Adipocyte (in vitro differentiated cells): ENCODE data around the gene TCF4.

Experiments used
- DNase-seq: peaks from one replicate; pipeline ENCODE4 v3.0.0-alpha.2; 2015; ENCODE audit warnings: low read depth
- H3K27me3 ChIP-seq: replicated peaks from 2 replicates; pipeline ENCODE4 v1.7.0; 2013; ENCODE audit warnings: mild to moderate bottlenecking, low read length, moderate library complexity; ENCODE audit not compliant: control insufficient read depth, insufficient read depth
- H3K36me3 ChIP-seq: 2 replicates; pipeline ENCODE4 v1.7.0; 2013; ENCODE audit warnings: low read length, mild to moderate bottlenecking, moderate library complexity; ENCODE audit not compliant: control insufficient read depth, insufficient read depth, severe bottlenecking
- H3K4me1 ChIP-seq: 2 replicates; pipeline ENCODE4 v1.7.0; 2013; ENCODE audit warnings: mild to moderate bottlenecking, low read length, moderate library complexity; ENCODE audit not compliant: control insufficient read depth, insufficient read depth
- H3K4me3 ChIP-seq: 2 replicates; pipeline ENCODE4 v1.7.0; 2013; ENCODE audit warnings: mild to moderate bottlenecking, low read length, moderate library complexity
- H3K9ac ChIP-seq: 2 replicates; pipeline ENCODE4 v1.7.0; 2013; ENCODE audit warnings: mild to moderate bottlenecking, low read length, moderate library complexity
- H3K9me3 ChIP-seq: 2 replicates; pipeline ENCODE4 v1.7.0; 2013; ENCODE audit warnings: mild to moderate bottlenecking, low read length, moderate library complexity; ENCODE audit not compliant: control insufficient read depth

Gene TCF4

DNA sequence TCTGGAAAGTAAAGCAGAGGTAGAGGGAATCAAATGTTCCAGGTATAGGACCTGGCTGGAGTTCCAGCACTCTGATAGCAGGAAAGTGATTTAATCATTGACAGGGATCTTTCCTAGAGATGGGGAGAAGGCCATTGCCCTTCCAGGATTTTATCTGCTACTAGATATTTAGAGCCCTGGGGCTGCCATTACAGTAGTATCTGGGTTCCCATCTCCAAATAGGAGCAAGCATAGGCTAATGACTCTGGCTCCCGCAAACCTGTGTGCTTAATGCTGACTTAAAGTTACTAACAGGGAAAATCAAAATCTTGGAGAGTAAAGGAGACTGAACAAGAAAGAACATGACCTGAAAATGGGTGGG, 331.1 kb downstream of the TCF4 start:
- Histone ChIP-seq H3K36me3 (peaks cover 56% of the 10 kb centered on the region), H3K9me3 (no peaks in the 10 kb centered on the region), H3K9ac (no peak overlapping the region), H3K4me3 (no peak overlapping the region), H3K4me1 (peaks cover 18% of the 10 kb centered on the region), H3K27me3 (no peaks in the 10 kb centered on the region)
- DNase-seq, result no peak

GRCh38 chr18:55256226-55256928, 331.6 kb downstream of the TCF4 start:
- Histone ChIP-seq H3K27me3 (no peaks in the 10 kb centered on the region), H3K4me1 (peaks cover 23% of the 10 kb centered on the region), H3K9me3 (no peaks in the 10 kb centered on the region), H3K4me3 (no peak overlapping the region), H3K9ac (no peak overlapping the region), H3K36me3 (peaks cover 55% of the 10 kb centered on the region)
- DNase-seq, result no peak

DNA sequence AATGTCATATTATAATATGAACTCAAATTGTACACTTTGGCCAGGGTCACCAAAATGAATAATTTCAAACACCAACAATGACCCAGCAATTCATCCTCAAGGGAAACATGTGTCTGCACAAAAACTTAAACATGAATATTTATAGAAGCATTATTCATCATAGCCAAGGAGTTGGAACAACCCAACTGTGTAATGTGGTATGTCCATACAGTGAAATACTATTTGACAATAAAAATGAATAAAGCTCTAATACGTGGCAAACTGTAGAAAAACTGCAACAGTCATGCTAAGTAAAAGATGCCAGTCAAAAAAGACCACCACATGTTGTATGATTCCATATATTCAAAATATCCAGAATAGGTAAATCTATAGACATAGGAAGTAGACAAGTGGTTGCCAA, 334.2 kb downstream of the TCF4 start:
- Histone ChIP-seq H3K4me1 (peaks cover 33% of the 10 kb centered on the region), H3K4me3 (no peak overlapping the region), H3K36me3 (peaks cover 47% of the 10 kb centered on the region), H3K27me3 (no peaks in the 10 kb centered on the region), H3K9me3 (no peaks in the 10 kb centered on the region), H3K9ac (no peak overlapping the region)
- no peak for DNase-seq

GRCh38 chr18:55252901-55253300, 335.1 kb downstream of the TCF4 start:
- peak overlapping the region; percentile 48 for H3K9ac ChIP-seq
- DNase-seq, result peak; percentile 34
- H3K27me3 ChIP-seq, result no peaks in the 10 kb centered on the region
- H3K9me3 ChIP-seq, result no peaks in the 10 kb centered on the region
- H3K4me3 ChIP-seq, result peak overlapping the region; percentile 69
- peaks cover 38% of the 10 kb centered on the region for H3K36me3 ChIP-seq
- peaks cover 33% of the 10 kb centered on the region for H3K4me1 ChIP-seq

DNA sequence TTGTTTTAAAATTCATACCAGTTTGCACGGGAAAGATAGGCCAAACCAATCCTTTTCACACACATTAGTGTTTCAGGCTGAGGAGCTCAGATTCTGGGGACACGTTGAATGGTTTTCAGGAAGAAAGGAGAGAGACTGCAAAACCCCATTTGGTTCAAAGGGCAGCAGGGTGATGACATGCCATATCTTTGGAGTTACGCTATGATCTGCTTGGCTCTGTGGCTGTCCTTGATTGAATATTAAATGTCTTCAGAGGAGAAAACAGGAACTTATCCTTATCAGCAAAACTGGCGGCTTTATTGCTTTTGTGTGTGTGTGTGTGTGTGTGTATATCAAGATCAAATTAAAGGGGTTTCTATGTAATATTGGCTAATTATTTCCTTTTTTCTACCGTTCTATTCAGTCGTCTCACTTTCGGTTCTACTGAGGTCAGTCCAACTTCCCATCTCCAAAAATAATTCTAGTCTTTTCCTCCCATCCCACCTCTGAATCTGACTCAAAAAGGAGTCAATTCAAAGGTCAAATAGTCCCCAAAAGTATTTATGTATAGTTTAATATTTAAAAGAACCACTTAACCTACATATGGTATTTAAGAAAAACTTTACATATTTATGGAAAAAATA, 335.8 kb downstream of the TCF4 start:
- DNase-seq, result no peak
- no peaks in the 10 kb centered on the region for H3K27me3 ChIP-seq
- H3K4me1 ChIP-seq, result peaks cover 33% of the 10 kb centered on the region
- H3K36me3 ChIP-seq, result peaks cover 38% of the 10 kb centered on the region
- H3K9ac ChIP-seq, result peak overlapping the region; percentile 48
- H3K9me3 ChIP-seq, result no peaks in the 10 kb centered on the region
- H3K4me3 ChIP-seq, result peak overlapping the region; percentile 69

DNA sequence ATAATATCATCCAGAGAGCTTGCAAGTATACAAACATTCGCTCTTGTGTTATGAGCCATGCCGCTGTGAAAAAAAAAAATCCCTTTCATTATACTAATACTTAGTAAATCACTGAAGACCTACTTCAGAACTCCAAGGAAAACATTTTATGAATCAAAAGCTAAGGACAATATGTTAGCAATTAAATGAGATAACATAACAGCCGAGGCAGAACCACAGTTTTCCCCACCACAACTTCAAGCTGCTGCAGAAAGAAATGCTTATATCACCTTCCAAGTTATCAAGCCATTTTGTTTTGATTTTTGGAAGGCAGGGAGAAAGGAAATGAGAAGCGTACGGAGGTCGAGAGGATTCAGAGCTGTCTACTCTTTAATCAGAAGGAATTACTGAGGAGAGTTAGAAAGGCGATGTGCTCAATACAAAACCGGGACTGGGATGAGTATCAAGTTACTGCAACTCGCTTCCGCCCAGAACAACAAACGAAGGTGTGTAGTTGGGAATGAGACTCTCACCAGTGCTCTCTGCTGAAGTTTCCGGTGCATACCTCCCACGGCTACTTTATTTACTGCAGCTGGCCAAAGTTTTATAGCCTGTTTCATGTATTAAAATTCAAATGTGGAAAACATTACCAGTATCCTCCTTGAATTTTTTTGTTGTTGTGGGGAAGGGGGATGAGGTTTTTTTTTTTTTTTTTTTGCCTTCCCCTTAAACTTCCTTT, 336.6 kb downstream of the TCF4 start:
- peak; percentile 71 for DNase-seq
- no peaks in the 10 kb centered on the region for H3K9me3 ChIP-seq
- no peaks in the 10 kb centered on the region for H3K27me3 ChIP-seq
- H3K36me3 ChIP-seq, result peaks cover 37% of the 10 kb centered on the region
- H3K4me3 ChIP-seq, result peak overlapping the region; percentile 69
- H3K9ac ChIP-seq, result peak overlapping the region; percentile 48
- H3K4me1 ChIP-seq, result peaks cover 33% of the 10 kb centered on the region

- H3K4me3 ChIP-seq, result peak overlapping the region; percentile 69
- no peaks in the 10 kb centered on the region for H3K27me3 ChIP-seq
- H3K4me1 ChIP-seq, result peaks cover 33% of the 10 kb centered on the region
- peak; percentile 64 for DNase-seq
- H3K9me3 ChIP-seq, result no peaks in the 10 kb centered on the region
- H3K9ac ChIP-seq, result no peak overlapping the region
- H3K36me3 ChIP-seq, result peaks cover 31% of the 10 kb centered on the region
Observed at GRCh38 chr18:55250768-55251173, 337.2 kb downstream of the TCF4 start.

- Histone ChIP-seq H3K4me1 (peaks cover 44% of the 10 kb centered on the region), H3K4me3 (no peak overlapping the region), H3K9me3 (no peaks in the 10 kb centered on the region), H3K9ac (no peak overlapping the region), H3K36me3 (peaks cover 19% of the 10 kb centered on the region), H3K27me3 (no peaks in the 10 kb centered on the region)
- no peak for DNase-seq
Observed at GRCh38 chr18:55249550-55249949, 338.4 kb downstream of the TCF4 start.

- H3K4me1 ChIP-seq, result peaks cover 53% of the 10 kb centered on the region
- no peak overlapping the region for H3K4me3 ChIP-seq
- H3K36me3 ChIP-seq, result peaks cover 8% of the 10 kb centered on the region
- no peak overlapping the region for H3K9ac ChIP-seq
- H3K27me3 ChIP-seq, result no peaks in the 10 kb centered on the region
- no peak for DNase-seq
- H3K9me3 ChIP-seq, result no peaks in the 10 kb centered on the region
Observed at GRCh38 chr18:55248495-55248894, 339.5 kb downstream of the TCF4 start.

DNA sequence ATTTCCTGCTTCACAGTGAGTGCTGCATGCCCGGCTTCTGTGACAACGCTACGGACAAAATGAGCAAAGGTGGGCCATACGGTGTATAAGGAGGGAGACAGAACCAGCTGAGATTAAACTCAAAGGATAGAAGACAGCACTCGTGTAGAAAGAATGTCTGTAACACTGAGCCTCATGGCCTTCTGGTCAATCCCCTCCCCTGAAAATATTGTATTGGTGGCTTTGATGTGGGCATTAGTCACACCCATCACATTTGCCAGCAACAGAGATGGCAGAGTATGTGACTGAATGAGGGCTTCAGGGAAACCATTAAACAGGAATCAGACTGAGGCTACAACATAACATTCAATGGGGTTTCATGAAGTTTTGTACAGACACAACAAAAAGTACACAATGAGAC, 341.0 kb downstream of the TCF4 start:
- DNase-seq, result no peak
- Histone ChIP-seq H3K4me3 (no peak overlapping the region), H3K9ac (no peak overlapping the region), H3K27me3 (no peaks in the 10 kb centered on the region), H3K36me3 (peaks cover 7% of the 10 kb centered on the region), H3K9me3 (no peaks in the 10 kb centered on the region), H3K4me1 (peaks cover 45% of the 10 kb centered on the region)

DNA sequence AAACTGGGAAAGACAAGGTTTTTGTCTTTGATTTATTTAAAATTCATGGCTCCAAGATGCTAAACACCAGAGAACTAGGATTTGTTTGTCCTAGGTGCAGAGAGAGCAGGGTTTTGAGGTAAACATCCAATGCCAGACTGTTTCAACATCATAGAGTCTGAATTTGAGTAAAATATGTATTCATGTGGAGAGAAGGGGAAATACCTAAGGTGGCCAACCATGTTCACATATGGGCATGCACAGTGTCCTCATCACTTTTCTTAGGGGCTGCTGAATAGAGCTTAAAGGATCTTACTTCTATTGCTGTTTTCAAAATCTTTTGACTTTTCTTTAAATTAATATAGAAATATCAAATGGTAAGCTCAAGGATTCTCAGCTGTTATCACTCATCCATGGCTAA, 341.7 kb downstream of the TCF4 start:
- Histone ChIP-seq H3K27me3 (no peaks in the 10 kb centered on the region), H3K4me1 (peaks cover 38% of the 10 kb centered on the region), H3K9me3 (no peaks in the 10 kb centered on the region), H3K4me3 (no peak overlapping the region), H3K36me3 (peaks cover 15% of the 10 kb centered on the region), H3K9ac (no peak overlapping the region)
- peak; percentile 27 for DNase-seq
